Tibial nerve (tissue), 4 donors: ENCODE measurements around the gene TOMM20. TPM values are rescaled to one million over a fixed set of nuclear protein-coding genes. Genes with fewer than 3 reads are reported as not detected.
A peak's percentile ranks its signal among the peaks of the same experiment; 100 is the strongest.
"Not testable (repeated sequence)": the region's sequence is repeated elsewhere in the genome, so short reads cannot be mapped to it uniquely, and the experiment has no call there.

Experiments
- DNase-seq, 2 donors: peaks; one replicate each; pipeline ENCODE4 v3.0.0-alpha.2; 2019; ENCODE audit warnings: low spot score in 2 of 2
- H3K27ac ChIP-seq, 4 donors: fragments of 200-600 bp; sonication (generic) in 3 of 4; one replicate each; pipeline ENCODE4 v1.5.1; 2017 to 2019; ENCODE audit warnings: mild to moderate bottlenecking in 1 of 4
- H3K27me3 ChIP-seq, 2 donors: fragments of 200-600 bp; sonication (generic) in 1 of 2; one replicate each; pipeline versions ENCODE4 v1.5.1 to v1.6.0; 2017 to 2019
- H3K36me3 ChIP-seq, 3 donors: fragments of 200-600 bp; sonication (generic); one replicate each; pipeline ENCODE4 v1.5.1; 2018 to 2019
- H3K4me1 ChIP-seq, 4 donors: fragments of 200-600 bp; sonication (generic) in 3 of 4; one replicate each; pipeline ENCODE4 v1.5.1; 2017 to 2019
- H3K4me3 ChIP-seq, 4 donors: fragments of 200-600 bp; sonication (generic) in 3 of 4; one replicate each; pipeline ENCODE4 v1.5.1; 2017 to 2019; ENCODE audit warnings: mild to moderate bottlenecking in 1 of 4, moderate library complexity in 1 of 4
- H3K9me3 ChIP-seq, 4 donors: fragments of 200-600 bp; sonication (generic) in 3 of 4; one replicate each; pipeline ENCODE4 v1.5.1; 2017 to 2019
- CTCF ChIP-seq, 5 experiments: fragments of 200-600 bp in 3 of 5; fragments of 450-650 bp in 2 of 5; sonication (generic) in 3 of 5; IDR thresholded peaks; one replicate each; pipeline ENCODE4 v1.5.1; 2016 to 2019; ENCODE audit warnings: antibody characterized with exemption in 5 of 5, mild to moderate bottlenecking in 3 of 5, moderate library complexity in 2 of 5
- EP300 ChIP-seq, 2 donors: sonication (generic); formaldehyde crosslinking; IDR thresholded peaks; one replicate each; pipeline ENCODE4 v1.6.1; 2017; ENCODE audit warnings: antibody characterized with exemption in 2 of 2, mild to moderate bottlenecking in 1 of 2
- POLR2A ChIP-seq, 2 donors: fragments of 450-650 bp; IDR thresholded peaks; one replicate each; pipeline ENCODE4 v1.6.1; 2017; ENCODE audit warnings: antibody characterized with exemption in 2 of 2, mild to moderate bottlenecking in 2 of 2, moderate library complexity in 2 of 2
- WGBS, 2 donors: methylation state at CpG; one replicate each; pipeline ENCODE4 v1.1.5; 2018; 5-methylcytosine and 5-hydroxymethylcytosine counted together
- total RNA-seq, 4 donors: library from RNA; depleted of rRNA; stranded (reverse); fragments of >200 nt; gene quantifications; one replicate each; pipeline ENCODE4 v1.1.0, GENCODE V29; 2016

Gene TOMM20
- total RNA-seq, 4 donors from 2014 or later: 57.6 to 105 (median 83.1) TPM

GRCh38 chr1:235090406-235091069 is 38.1 kb downstream of the TOMM20 start:
- WGBS, 2 donors: 35 to 47% methylated on average over 20 of the region's 20 CpGs
- peaks cover 0 to 55% (median 9%) of the 10 kb centered on the region in 4 donors for H3K4me1 ChIP-seq
- peak overlapping the region in 1 of 4 donors; percentile 9 for H3K4me3 ChIP-seq

GRCh38 chr1:235088907-235089306 is 39.7 kb downstream of the TOMM20 start:
- Histone ChIP-seq H3K36me3 (no peaks in the 10 kb centered on the region), H3K27me3 (no peaks in the 10 kb centered on the region), H3K4me1 (peaks cover 0 to 56% (median 10%) of the 10 kb centered on the region in 4 donors), H3K4me3 (no peak overlapping the region), H3K9me3 (no peaks in the 10 kb centered on the region), H3K27ac (peak overlapping the region in 3 of 4 donors; percentile 27 to 87 (median 80))
- TF ChIP-seq POLR2A (IDR thresholded peaks at IDR 0.05): no peak
- TF ChIP-seq EP300 (IDR thresholded peaks at IDR 0.05): no peak
- no peak for TF ChIP-seq CTCF (IDR thresholded peaks at IDR 0.05)
- DNase-seq: no peak
- WGBS, 2 donors: 92 to 96% methylated on average over 7 of the region's 7 CpGs

More at GRCh38 chr1:235090406-235091069, 38.1 kb downstream of the TOMM20 start:
- no peaks in the 10 kb centered on the region for H3K36me3 ChIP-seq
- peak overlapping the region; percentile 59 to 87 (median 70) for H3K27ac ChIP-seq
- H3K27me3 ChIP-seq: no peaks in the 10 kb centered on the region
- no peak for DNase-seq
- TF ChIP-seq POLR2A (IDR thresholded peaks at IDR 0.05): no peak
- peak in 2 of 5 experiments; percentile 11 to 24 for TF ChIP-seq CTCF (IDR thresholded peaks at IDR 0.05)
- peak; percentile 13 to 71 for TF ChIP-seq EP300 (IDR thresholded peaks at IDR 0.05)
- no peaks in the 10 kb centered on the region for H3K9me3 ChIP-seq

- Histone ChIP-seq H3K4me3 (no peak overlapping the region), H3K27ac (peak overlapping the region in 3 of 4 donors; percentile 27 to 87 (median 80)), H3K9me3 (no peaks in the 10 kb centered on the region), H3K27me3 (no peaks in the 10 kb centered on the region), H3K36me3 (no peaks in the 10 kb centered on the region), H3K4me1 (peaks cover 0 to 56% (median 9%) of the 10 kb centered on the region in 4 donors)
- TF ChIP-seq POLR2A (IDR thresholded peaks at IDR 0.05) (no peak), CTCF (IDR thresholded peaks at IDR 0.05) (no peak), EP300 (IDR thresholded peaks at IDR 0.05) (no peak)
- no peak for DNase-seq
- 75% methylated on average over 6 of the region's 6 CpGs for WGBS, 2 donors
These were observed 40.2 kb downstream of the TOMM20 start for GRCh38 chr1:235088430-235088829.

GRCh38 chr1:235087906-235088305 is 40.7 kb downstream of the TOMM20 start:
- Histone ChIP-seq H3K27me3 (no peaks in the 10 kb centered on the region), H3K4me1 (peaks cover 0 to 56% (median 9%) of the 10 kb centered on the region in 4 donors), H3K9me3 (no peaks in the 10 kb centered on the region), H3K36me3 (no peaks in the 10 kb centered on the region), H3K4me3 (no peak overlapping the region), H3K27ac (peak overlapping the region in 2 of 4 donors; percentile 29 to 80)
- WGBS, 2 donors: 89 to 96% methylated on average over 6 of the region's 6 CpGs
- DNase-seq: no peak
- no peak for TF ChIP-seq CTCF (IDR thresholded peaks at IDR 0.05)
- TF ChIP-seq EP300 (IDR thresholded peaks at IDR 0.05): no peak
- no peak for TF ChIP-seq POLR2A (IDR thresholded peaks at IDR 0.05)

- WGBS, 2 donors: 79 to 81% methylated on average over 12 of the region's 12 CpGs
- DNase-seq, H3K9me3 ChIP-seq, H3K36me3 ChIP-seq, H3K4me3 ChIP-seq, H3K27me3 ChIP-seq: not testable (repeated sequence)
- Histone ChIP-seq H3K27ac (peak overlapping the region in 2 of 4 donors; percentile 88 to 96), H3K4me1 (peaks cover 0 to 58% (median 18%) of the 10 kb centered on the region in 4 donors)
These were observed 43.1 kb downstream of the TOMM20 start for GRCh38 chr1:235085411-235086117.

GRCh38 chr1:235080788-235081187 is 47.8 kb downstream of the TOMM20 start:
- H3K9me3 ChIP-seq, DNase-seq, H3K36me3 ChIP-seq, H3K4me3 ChIP-seq, H3K27me3 ChIP-seq: not testable (repeated sequence)
- Histone ChIP-seq H3K27ac (peak overlapping the region in 2 of 4 donors; percentile 5 to 96), H3K4me1 (peaks cover 0 to 78% (median 47%) of the 10 kb centered on the region in 4 donors)
- 92 to 95% methylated on average over 5 of the region's 5 CpGs for WGBS, 2 donors

- WGBS, 2 donors: 95 to 97% methylated on average over 4 of the region's 4 CpGs
- not testable (repeated sequence) for H3K4me3 ChIP-seq, H3K36me3 ChIP-seq, H3K9me3 ChIP-seq, H3K27me3 ChIP-seq, DNase-seq
- Histone ChIP-seq H3K4me1 (peaks cover 0 to 83% (median 52%) of the 10 kb centered on the region in 4 donors), H3K27ac (peak overlapping the region in 2 of 4 donors; percentile 61 to 69)
These were observed 48.4 kb downstream of the TOMM20 start for GRCh38 chr1:235080297-235080657.
